DMS53 treated with DMSO at 0.1 percent for 48 hours (cell line): ENCODE data around the gene CRAT.

Source experiments
- DNase-seq: peaks from one replicate; lab custom pipeline; 2025; ENCODE audit not compliant: unreplicated experiment; lab: John Stamatoyannopoulos, UW

Gene CRAT

GRCh38 chr9:129094387-129095169 is 16.0 kb downstream of the CRAT start:
- no peak for DNase-seq

- DNase-seq = no peak
These were observed 16.8 kb downstream of the CRAT start for GRCh38 chr9:129093602-129094386.

- no peak for DNase-seq
These were observed 21.3 kb downstream of the CRAT start for GRCh38 chr9:129089246-129089645.

GRCh38 chr9:129084087-129084486 is 26.5 kb downstream of the CRAT start:
- no peak for DNase-seq

- no peak for DNase-seq
These were observed 29.1 kb downstream of the CRAT start for GRCh38 chr9:129081388-129081904.

GRCh38 chr9:129080601-129081387 is 29.8 kb downstream of the CRAT start, which contains the start of gene DOLPP1:
Gene DOLPP1, plus strand, starts transcription at chr9:129081111. Its CDS starts 21 bp downstream, at chr9:129081132.
- DNase-seq = peak; percentile 98

GRCh38 chr9:129080298-129080600 is 30.3 kb downstream of the CRAT start:
- DNase-seq = peak; percentile 13

GRCh38 chr9:129079829-129080228 is 30.8 kb downstream of the CRAT start:
- DNase-seq = no peak

GRCh38 chr9:129078691-129079503 is 31.7 kb downstream of the CRAT start:
- no peak for DNase-seq

- DNase-seq = no peak
These were observed 33.4 kb downstream of the CRAT start for GRCh38 chr9:129077236-129077635.

- no peak for DNase-seq
These were observed 34.0 kb downstream of the CRAT start for GRCh38 chr9:129076640-129077037.

- DNase-seq = no peak
These were observed 34.5 kb downstream of the CRAT start for GRCh38 chr9:129075996-129076639.

GRCh38 chr9:129074106-129074505 is 36.5 kb downstream of the CRAT start:
- no peak for DNase-seq

GRCh38 chr9:129073404-129073803 is 37.2 kb downstream of the CRAT start:
- DNase-seq = no peak

GRCh38 chr9:129072171-129072570 is 38.4 kb downstream of the CRAT start:
- DNase-seq = no peak

- DNase-seq = no peak
These were observed 39.0 kb downstream of the CRAT start for GRCh38 chr9:129071526-129072126.

- no peak for DNase-seq
These were observed 39.7 kb downstream of the CRAT start for GRCh38 chr9:129070696-129071525.

- DNase-seq = no peak
These were observed 40.5 kb downstream of the CRAT start for GRCh38 chr9:129069862-129070641.
